HG02885 (cell line): Measurements from ENCODE around the gene RNF7.
A peak's percentile ranks its signal among the peaks of the same experiment; 100 is the strongest.
"Not testable (repeated sequence)": the region's sequence is repeated elsewhere in the genome, so short reads cannot be mapped to it uniquely, and the experiment has no call there.

Source experiments
- ATAC-seq: cut with Tn5 transposase; IDR thresholded peaks from one replicate; pipeline ENCODE4 v1.9.1; 2021; ENCODE audit warnings: mild to moderate bottlenecking; ENCODE audit not compliant: unreplicated experiment, poor library complexity

The RNF7 gene

DNA sequence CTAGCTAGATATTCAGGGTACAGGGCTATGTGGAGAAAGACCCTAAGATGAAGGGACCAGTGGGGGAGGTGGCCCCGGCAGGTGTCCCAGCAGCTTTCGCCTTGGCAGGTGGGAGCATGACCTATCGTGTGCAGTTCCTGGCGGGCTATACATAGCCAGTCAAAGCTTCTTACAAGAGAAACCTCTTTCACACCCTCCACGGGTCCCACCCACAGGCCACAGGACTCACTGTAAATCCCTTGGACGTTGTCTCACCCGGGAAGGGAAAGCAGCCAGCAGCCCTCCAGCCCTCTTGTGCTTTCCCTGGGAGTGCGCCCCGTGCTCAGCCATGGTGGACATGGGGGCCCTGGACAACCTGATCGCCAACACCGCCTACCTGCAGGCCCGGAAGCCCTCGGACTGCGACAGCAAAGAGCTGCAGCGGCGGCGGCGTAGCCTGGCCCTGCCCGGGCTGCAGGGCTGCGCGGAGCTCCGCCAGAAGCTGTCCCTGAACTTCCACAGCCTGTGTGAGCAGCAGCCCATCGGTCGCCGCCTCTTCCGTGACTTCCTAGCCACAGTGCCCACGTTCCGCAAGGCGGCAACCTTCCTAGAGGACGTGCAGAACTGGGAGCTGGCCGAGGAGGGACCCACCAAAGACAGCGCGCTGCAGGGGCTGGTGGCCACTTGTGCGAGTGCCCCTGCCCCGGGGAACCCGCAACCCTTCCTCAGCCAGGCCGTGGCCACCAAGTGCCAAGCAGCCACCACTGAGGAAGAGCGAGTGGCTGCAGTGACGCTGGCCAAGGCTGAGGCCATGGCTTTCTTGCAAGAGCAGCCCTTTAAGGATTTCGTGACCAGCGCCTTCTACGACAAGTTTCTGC lies 40.1 kb downstream of the RNF7 start:
- no peak for ATAC-seq

DNA sequence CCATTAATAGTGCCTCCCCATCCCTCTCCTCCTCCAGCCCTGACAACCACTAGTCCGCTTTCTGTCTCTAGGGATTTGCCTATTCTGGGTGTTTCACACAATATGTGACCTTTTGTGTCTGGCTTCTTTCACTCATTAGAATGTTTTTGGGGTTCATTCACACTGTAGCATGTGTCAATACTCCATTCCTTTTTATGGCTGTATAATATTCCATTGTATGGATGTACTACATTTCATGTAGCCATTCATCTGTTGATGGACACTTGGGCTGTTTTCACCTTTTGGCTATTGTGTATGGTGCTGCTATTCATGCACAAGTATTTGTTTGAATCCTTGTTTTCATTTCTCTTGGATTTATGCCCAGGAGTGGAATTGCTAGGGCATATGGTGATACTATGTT lies 41.6 kb downstream of the RNF7 start:
- ATAC-seq, result no peak

DNA sequence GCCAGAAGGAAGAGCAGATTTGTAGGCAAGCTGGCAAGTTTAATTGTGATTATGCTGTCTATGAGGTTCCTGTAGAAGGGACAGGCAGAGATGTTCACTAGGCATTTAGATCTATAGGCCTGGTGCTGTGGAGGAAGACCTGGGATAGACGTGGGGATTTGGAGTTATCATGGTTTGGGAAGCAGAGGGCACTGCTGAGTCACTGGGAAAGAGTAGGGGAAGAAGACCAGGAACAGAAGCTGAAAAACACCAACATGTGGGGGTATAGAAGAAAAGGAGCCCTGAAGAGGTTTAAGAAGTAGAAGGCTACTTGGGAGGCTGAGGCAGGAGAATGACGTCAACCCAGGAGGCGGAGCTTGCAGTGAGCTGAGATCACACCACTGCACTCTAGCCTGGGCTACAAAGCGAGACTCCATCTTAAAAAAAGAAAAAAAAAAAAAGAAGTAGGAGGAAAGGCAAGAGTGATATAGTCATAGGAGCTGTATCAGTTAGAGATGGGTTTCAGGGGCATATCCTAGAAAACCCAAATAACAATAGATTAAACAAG lies 44.4 kb downstream of the RNF7 start:
- no peak for ATAC-seq

DNA sequence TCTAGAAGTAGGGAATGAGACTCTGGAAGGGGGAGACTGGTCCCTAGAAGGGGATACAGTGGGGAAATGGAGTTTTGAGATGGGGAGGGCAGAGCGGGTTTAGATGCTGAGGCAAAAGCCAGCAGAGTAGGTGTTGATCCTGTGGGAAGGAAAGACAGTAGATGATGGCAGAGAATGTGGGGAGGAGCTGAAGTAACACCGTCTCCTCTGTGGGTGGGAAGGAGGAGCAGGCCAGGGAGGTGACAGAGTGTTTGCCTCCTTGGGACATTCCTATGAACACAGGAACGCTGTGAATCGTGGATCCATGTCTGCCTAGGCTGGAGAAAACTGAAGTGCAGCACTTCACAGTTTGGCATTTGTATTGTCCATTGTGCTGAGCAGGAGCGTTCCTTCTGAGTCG lies 45.5 kb downstream of the RNF7 start:
- no peak for ATAC-seq

DNA sequence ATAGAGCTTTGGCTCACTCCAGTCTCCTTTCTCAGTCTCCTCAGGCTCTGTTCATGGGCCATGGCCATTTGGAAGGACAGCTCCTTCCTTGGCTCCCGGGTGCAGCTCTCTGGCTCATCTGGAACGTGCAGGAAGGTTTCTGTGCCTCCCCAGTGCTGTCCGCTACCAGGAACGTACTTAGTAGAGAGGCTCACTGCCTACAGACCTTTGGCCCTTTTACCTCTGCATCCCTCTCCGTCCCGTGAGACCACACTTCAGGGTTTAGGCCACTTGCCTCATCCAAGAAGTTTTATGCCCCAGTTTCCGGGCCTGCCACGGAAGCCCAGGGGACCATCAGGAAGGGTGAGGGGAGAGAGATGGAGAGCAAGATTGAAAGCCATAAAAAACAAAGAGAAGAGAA lies 46.0 kb downstream of the RNF7 start:
- ATAC-seq, result no peak

DNA sequence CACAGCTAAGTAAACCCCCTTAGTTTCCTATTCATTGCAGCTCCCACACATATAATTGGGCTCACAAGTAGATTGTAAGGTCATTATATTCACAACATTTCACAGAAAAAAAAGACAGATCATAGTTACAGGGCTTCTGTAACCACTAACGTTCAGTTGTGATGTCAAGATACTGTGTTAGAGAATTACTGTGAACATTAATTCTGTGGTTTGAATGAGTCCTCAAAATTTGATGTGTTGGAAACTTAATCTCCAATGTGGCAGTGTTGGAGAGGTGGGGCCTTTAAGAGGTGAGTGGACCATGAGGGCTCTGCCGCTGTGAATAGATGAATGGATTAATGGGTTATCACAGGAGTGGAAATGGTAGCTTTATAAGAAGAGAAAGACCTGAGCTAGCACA lies 46.4 kb downstream of the RNF7 start:
- no peak for ATAC-seq

DNA sequence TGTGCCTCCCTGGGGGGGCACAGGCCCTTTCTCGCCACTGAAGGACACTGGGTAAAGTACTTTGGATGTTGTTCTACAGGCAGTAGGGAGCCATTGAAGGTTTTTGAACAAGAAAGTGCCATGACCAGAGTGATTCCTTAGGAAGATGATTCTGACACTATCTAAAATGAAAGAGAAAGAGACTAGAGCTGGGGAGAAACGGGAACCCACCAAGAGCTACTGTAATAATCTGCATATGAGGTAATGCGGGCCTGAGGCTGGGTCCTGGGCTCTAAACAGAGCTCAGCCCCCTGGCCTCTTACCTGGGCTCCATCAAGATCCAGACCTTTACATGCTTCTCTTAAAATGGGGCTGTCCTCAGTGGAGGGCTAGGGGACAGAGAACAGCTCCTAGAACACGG lies 50.1 kb downstream of the RNF7 start:
- ATAC-seq, result no peak

DNA sequence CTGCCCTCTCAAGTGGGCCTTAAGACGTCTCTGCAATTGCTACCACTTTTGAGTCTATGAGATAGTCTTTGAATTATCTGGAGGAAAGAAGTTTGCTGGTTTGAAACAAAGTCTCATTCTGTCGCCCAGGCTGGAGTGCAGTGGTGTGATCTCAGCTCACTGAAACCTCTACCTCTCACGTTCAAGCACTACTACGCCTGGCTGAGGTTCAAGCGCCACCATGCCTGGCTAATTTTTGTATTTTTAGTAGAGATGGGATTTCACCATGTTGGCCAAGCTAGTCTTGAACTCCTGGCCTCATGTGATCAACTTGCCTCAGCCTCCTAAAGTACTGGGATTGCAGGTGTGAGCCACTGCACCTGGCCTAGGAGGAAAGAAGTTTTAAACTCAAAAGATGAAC lies 50.7 kb downstream of the RNF7 start:
- ATAC-seq, result not testable (repeated sequence)

DNA sequence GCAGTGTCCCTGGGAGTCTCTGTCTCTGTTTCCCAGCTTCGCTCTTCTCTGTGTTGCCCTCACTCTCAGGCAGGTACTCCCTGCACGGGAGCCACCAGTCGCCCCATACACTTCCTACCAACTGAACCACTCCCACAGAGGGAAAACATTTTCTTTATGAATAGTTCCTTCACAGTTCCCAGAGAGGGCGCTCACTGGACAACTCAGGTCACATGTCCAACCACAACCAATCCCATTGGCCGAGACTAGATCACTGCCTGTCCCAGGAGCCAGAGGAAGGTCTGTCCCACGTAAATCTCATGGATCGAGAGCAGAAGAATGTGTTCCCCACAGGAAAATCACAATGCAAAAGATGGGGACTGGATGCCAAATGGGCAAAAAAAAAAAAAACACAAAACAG lies 51.2 kb downstream of the RNF7 start:
- no peak for ATAC-seq

DNA sequence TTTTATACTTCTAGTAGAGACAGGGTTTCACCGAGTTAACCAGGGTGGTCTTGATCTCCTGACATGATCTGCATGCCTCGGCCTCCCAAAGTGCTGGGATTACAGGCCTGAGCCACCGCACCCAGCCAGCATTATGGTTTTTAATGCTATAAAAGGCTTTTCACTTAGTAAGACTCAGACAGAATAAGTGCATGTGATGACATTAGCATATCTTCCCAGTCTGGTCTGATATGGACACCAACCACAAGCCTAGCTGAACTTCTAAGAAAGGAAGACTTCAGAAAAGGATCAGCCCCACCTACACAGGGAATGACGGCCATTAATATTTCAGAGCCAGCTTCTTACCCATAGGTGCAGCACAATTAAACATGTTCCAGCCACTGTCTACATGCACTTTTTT lies 52.1 kb downstream of the RNF7 start:
- ATAC-seq, result no peak

DNA sequence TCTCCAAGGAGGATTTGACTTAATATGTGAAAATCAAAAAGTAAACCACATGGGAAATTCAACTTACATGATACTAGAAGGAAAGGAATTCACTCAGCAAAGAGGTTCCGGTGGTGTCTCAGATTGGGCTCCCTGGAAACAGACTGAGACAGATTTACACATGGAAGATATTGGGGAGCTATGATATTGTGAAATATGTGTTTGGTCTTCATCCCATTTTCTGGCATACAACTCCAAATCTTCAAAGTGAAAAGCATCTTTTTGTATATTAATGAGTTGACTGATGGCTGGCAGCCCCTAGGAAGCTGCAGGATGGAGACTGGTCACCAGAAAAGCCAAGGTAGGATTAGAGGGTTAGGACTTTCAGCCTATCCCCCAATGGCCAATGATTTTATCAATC lies 54.4 kb downstream of the RNF7 start:
- no peak for ATAC-seq

DNA sequence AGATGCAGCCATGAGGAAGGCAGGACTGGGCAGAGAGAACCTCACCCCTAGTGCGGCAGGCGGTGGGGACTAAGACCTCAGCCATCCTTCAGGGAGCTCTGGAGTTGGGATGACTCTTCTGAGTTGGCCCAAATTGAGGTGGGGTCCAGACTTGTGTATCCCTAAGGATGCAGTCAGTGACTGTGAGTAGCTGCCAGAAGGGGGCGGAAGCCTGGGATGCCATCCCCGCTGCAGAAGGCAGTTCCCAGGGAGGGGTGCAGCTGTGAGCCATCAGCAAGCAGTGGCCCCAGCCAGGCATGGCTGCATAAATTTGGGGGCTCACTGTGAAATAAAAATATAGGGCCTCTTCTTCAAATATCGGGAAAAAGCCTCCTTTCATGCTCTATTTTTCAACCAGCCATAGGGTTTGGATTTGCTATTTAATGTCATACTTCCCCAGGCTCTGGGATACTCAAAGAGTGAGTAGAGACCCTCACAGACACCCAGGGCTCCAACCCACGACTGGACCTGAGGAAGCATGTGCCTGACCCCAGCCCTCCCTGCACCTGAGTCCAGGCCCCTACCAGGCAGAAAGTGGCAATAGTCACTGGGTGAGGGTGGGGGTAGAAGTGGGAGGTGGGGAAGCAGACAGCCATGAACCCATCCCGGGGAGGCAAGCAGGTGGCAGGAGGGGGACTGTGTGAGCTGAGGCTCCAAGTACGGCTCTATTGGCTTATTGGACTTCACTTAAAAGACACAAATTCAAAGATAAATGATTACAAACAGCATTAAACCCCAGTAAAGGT lies 55.6 kb downstream of the RNF7 start:
- no peak for ATAC-seq

DNA sequence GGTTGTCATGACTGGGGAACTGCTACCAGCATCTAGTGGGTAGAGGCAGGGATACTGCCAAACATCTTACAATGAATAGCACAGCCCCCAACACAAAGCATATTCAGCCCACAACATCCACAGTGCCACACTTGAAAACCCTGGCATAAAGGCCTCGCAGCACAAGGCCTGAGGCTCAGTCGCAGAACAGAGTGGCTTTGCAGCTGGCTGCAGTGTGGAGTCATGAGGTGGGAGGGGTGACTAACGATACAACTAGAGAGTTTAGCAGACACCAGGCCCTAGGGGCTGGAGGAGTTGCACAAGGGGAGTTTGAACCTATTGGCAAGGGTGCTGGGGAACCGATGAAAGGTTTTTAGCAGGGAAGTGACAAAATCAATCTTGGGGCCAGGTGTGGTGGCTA lies 57.2 kb downstream of the RNF7 start:
- no peak for ATAC-seq

DNA sequence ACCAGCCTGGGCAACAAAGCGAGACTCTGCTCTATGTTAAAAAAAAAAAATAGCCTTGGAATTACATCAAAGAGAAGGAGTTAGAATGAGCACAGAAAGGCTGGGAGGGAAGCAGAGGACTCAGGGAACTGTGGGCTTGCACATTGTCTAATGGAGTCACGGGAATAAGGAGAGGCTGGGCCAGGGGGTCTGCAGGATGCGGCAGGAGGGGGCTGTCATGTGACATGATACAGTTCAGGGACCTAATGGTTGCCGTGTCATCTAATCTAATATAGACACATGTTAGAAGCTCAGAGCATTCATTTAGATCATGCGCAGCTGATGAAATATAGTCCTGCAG lies 57.6 kb downstream of the RNF7 start:
- ATAC-seq, result no peak

DNA sequence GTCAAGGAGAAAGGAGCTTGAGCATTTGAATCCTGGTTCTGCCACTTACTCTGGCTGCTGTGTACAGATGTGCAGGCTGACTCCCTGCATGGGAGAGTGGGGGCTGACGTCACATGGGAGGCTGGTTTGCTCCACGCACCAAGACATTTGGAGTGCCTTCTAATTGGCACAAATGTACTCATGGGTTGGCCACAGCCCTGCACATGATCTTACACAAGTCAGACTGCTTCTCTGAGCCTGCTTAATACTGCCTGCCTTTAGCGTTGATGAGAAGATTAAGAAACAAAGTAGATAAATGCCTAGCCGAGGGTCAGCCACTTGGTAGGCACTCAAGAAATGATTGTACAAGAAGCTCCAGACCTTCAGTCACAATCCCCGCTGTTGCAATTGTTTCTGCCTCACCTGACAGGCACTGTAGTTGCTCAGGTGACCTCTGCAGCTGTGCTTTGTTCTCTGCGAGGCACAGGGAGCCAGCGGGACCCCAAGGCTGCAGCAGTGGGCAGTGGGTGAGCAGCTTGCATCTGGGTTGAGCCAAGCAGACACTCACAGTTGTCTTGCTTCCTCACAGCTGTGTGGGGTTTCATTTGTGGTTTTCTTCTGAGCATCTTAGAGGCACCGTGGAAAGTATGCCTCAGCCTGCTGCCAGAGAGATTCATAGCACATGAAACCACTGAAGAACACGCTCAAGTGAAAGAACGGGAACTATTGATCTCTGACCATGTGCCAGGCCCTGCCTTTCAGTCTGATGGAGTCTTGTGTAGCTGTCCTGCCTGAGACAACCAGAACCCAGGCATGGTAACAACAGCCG lies 58.2 kb downstream of the RNF7 start:
- ATAC-seq, result peak; percentile 95
